HepG2 (cell line): ENCODE results near the gene IL22. TPM values are rescaled to one million over a fixed set of nuclear protein-coding genes. Genes with fewer than 3 reads are reported as not detected.

ENCODE experiments used
- ATAC-seq: fragments of 200-7000 bp; cut with Tn5 transposase; 3 replicates; pipeline ENCODE4 v1.9.1; 2020; ENCODE audit warnings: mild to moderate bottlenecking, moderate library complexity
- BruUV-seq: library from RNA; stranded (reverse); fragments of 400-500 nt; replicated peaks from 2 replicates; lab custom pipeline; 2021; lab: Mats Ljungman, UMichigan
- CTCF ChIA-PET: fragments of 300-600 bp; formaldehyde crosslinking; extraction: SDS; loops from one replicate; lab custom pipeline; 2021; ENCODE audit warnings: low total read pairs, inconsistent platforms, low intra/inter-chr PET ratio; lab: Yijun Ruan, JAX
- POLR2A ChIA-PET: fragments of 350-600 bp; sonication (Branson Sonifier 250); formaldehyde crosslinking; loops from one replicate; lab custom pipeline; 2020; ENCODE audit warnings: antibody characterized with exemption, inconsistent platforms; lab: Yijun Ruan, JAX
- DNase-seq: peaks from one replicate; pipeline ENCODE4 v3.0.0-alpha.2; 2015; ENCODE audit warnings: low spot score
- FAIRE-seq: peaks from 3 replicates; lab custom pipeline; 2011; peaks lifted over from hg19 to GRCh38; lab: Jason Lieb, UNC
- H2AFZ ChIP-seq: one replicate; pipeline ENCODE4 v1.6.1; 2011; ENCODE audit warnings: low read length, inconsistent platforms
- H3K27ac ChIP-seq: fragments of 300-600 bp; 3 replicates; pipeline ENCODE4 v1.8.0; 2011; ENCODE audit warnings: mixed run types, mild to moderate bottlenecking, mixed read lengths, low read length, inconsistent platforms; ENCODE audit not compliant: insufficient read depth; ENCODE audit errors: extremely low read length
- H3K27me3 ChIP-seq, 2 experiments: fragments of 200-600 bp in 1 of 2; 2 replicates in 1 of 2; 3 replicates in 1 of 2; pipeline versions ENCODE4 v1.6.0 to v1.8.0; 2011; ENCODE audit warnings: low read length in 2 of 2, mild to moderate bottlenecking in 2 of 2, moderate library complexity in 2 of 2, inconsistent platforms in 1 of 2; ENCODE audit not compliant: insufficient read depth in 2 of 2, control insufficient read depth in 1 of 2
- H3K36me3 ChIP-seq, 2 experiments: fragments of 200-600 bp in 1 of 2; replicated peaks in 1 of 2; 2 replicates in 1 of 2; 3 replicates in 1 of 2; pipeline versions ENCODE4 v1.5.1 to v1.8.0; 2011; ENCODE audit warnings: low read length in 2 of 2, inconsistent platforms in 1 of 2; ENCODE audit not compliant: insufficient read depth in 2 of 2, control insufficient read depth in 1 of 2
- H3K4me1 ChIP-seq: 2 replicates; pipeline ENCODE4 v1.5.1; 2012; ENCODE audit warnings: low read length, inconsistent platforms; ENCODE audit not compliant: insufficient read depth
- H3K4me2 ChIP-seq: 2 replicates; pipeline ENCODE4 v1.6.0; 2011; ENCODE audit warnings: low read depth, low read length, inconsistent platforms
- H3K4me3 ChIP-seq, 3 experiments: fragments of 200-600 bp in 1 of 3; sonication (generic), shearing (Covaris generic) in 1 of 3; replicated peaks in 1 of 3; 2 replicates each; pipeline ENCODE4 v1.5.1; 2011 to 2016; ENCODE audit warnings: low read length in 3 of 3, inconsistent platforms in 2 of 3, low read depth in 2 of 3, mild to moderate bottlenecking in 2 of 3, control low read depth in 1 of 3, mixed read lengths in 1 of 3; ENCODE audit not compliant: insufficient read depth in 1 of 3
- H3K79me2 ChIP-seq: one replicate; pipeline ENCODE4 v1.6.1; 2011; ENCODE audit warnings: low read length, inconsistent platforms; ENCODE audit not compliant: insufficient read depth
- H3K9ac ChIP-seq: 2 replicates; pipeline ENCODE4 v1.6.0; 2011; ENCODE audit warnings: mild to moderate bottlenecking, low read depth, low read length, inconsistent platforms; ENCODE audit not compliant: insufficient read depth
- H3K9me3 ChIP-seq: 2 replicates; pipeline ENCODE4 v1.5.1; 2012; ENCODE audit warnings: mild to moderate bottlenecking, low read length
- H4K20me1 ChIP-seq: 2 replicates; pipeline ENCODE4 v1.6.0; 2011; ENCODE audit warnings: inconsistent platforms, mild to moderate bottlenecking, low read length, moderate library complexity; ENCODE audit not compliant: insufficient read depth
- ATF1 ChIP-seq: IDR thresholded peaks from 2 replicates; pipeline ENCODE4 v1.6.1; 2016; ENCODE audit warnings: mild to moderate bottlenecking, control low read depth
- DPF2 ChIP-seq: sonication (generic); formaldehyde crosslinking; IDR thresholded peaks from 2 replicates; pipeline ENCODE4 v1.4.0; 2020; ENCODE audit warnings: mild to moderate bottlenecking, low read depth, missing genetic modification reagents, borderline replicate concordance
- ELF1 ChIP-seq: sonication (generic); formaldehyde crosslinking; IDR thresholded peaks from 2 replicates; pipeline ENCODE4 v1.4.0; 2020; ENCODE audit warnings: missing genetic modification reagents
- HOXA3 ChIP-seq: sonication (generic); formaldehyde crosslinking; IDR thresholded peaks from 2 replicates; pipeline ENCODE4 v1.5.0; 2020; ENCODE audit warnings: missing genetic modification reagents
- MEF2D ChIP-seq: sonication (generic); formaldehyde crosslinking; IDR thresholded peaks from 2 replicates; pipeline ENCODE4 v1.5.1; 2020; ENCODE audit warnings: mild to moderate bottlenecking, missing genetic modification reagents
- MTF2 ChIP-seq: sonication (generic); formaldehyde crosslinking; IDR thresholded peaks from 2 replicates; pipeline ENCODE4 v1.5.0; 2020; ENCODE audit warnings: missing genetic modification reagents, borderline replicate concordance
- MXI1 ChIP-seq: IDR thresholded peaks from 3 replicates; pipeline ENCODE4 v1.6.1; 2012; ENCODE audit warnings: low read depth, low read length, inconsistent platforms, borderline replicate concordance
- NFKB2 ChIP-seq: sonication (generic); formaldehyde crosslinking; IDR thresholded peaks from 2 replicates; pipeline ENCODE4 v1.4.0; 2020; ENCODE audit warnings: missing genetic modification reagents, borderline replicate concordance
- NPAS2 ChIP-seq: sonication (generic); formaldehyde crosslinking; IDR thresholded peaks from 2 replicates; pipeline ENCODE4 v1.8.0; 2022; ENCODE audit warnings: mild to moderate bottlenecking, missing genetic modification reagents, borderline replicate concordance
- NR2C2 ChIP-seq: sonication (generic); formaldehyde crosslinking; IDR thresholded peaks from 2 replicates; pipeline ENCODE4 v1.4.0; 2020; ENCODE audit warnings: missing genetic modification reagents, mild to moderate bottlenecking, moderate library complexity, borderline replicate concordance
- RFX1 ChIP-seq: fragments of 450-650 bp; IDR thresholded peaks from 2 replicates; pipeline ENCODE4 v1.6.1; 2017
- SALL2 ChIP-seq: sonication (generic); formaldehyde crosslinking; IDR thresholded peaks from 2 replicates; pipeline ENCODE4 v1.8.1; 2023; ENCODE audit warnings: mild to moderate bottlenecking, missing genetic modification reagents, inconsistent platforms
- SP140L ChIP-seq: sonication (generic); formaldehyde crosslinking; IDR thresholded peaks from 2 replicates; pipeline ENCODE4 v1.4.0; 2020; ENCODE audit warnings: missing genetic modification reagents, borderline replicate concordance
- SRSF4 ChIP-seq: fragments of 200-400 bp; formaldehyde crosslinking; IDR thresholded peaks from one replicate; pipeline ENCODE4 v1.6.1; 2018; ENCODE audit warnings: mild to moderate bottlenecking, low read depth, low read length, moderate library complexity; ENCODE audit not compliant: poor library complexity, severe bottlenecking
- ZFP37 ChIP-seq: sonication (generic); formaldehyde crosslinking; IDR thresholded peaks from 2 replicates; pipeline ENCODE4 v1.4.0; 2020; ENCODE audit warnings: missing genetic modification reagents, borderline replicate concordance
- ZNF207 ChIP-seq: fragments of 450-650 bp; IDR thresholded peaks from 2 replicates; pipeline ENCODE4 v1.6.1; 2016; ENCODE audit warnings: antibody characterized with exemption, borderline replicate concordance
- ZNF556 ChIP-seq: sonication (generic); formaldehyde crosslinking; IDR thresholded peaks from 2 replicates; pipeline ENCODE4 v1.4.0; 2020; ENCODE audit warnings: mild to moderate bottlenecking, missing genetic modification reagents, borderline replicate concordance
- ZNF569 ChIP-seq: sonication (generic); formaldehyde crosslinking; IDR thresholded peaks from 2 replicates; pipeline ENCODE4 v1.5.0; 2020; ENCODE audit warnings: mild to moderate bottlenecking, missing genetic modification reagents, moderate library complexity, borderline replicate concordance
- ZNF878 ChIP-seq: sonication (generic); formaldehyde crosslinking; IDR thresholded peaks from 2 replicates; pipeline ENCODE4 v1.8.1; 2023; ENCODE audit warnings: mild to moderate bottlenecking, missing genetic modification reagents, moderate library complexity
- in situ Hi-C: cut with HindIII; loops from 2 replicates; pipeline ENCODE4 v1.10.0; 2017; ENCODE audit warnings: low pct_unique_long_range_greater_than_20kb; ENCODE audit not compliant: extremely low pct_ligation_motif_present
- intact Hi-C: fragments of 100-400 bp; cut with micrococcal nuclease; formaldehyde crosslinking; loops from one replicate; pipeline ENCODE4 v1.10.0; 2022; ENCODE audit not compliant: unreplicated experiment
- polyA plus RNA-seq, 8 experiments: library from polyadenylated mRNA; depleted of rRNA in 3 of 8; stranded (reverse) in 7 of 8; unstranded in 1 of 8; fragments of >200 nt; fragmentation: Illumina TruSeq in 4 of 8; extraction: Trizol in 4 of 8; gene quantifications; 2 replicates each; pipeline versions ENCODE4 v1.2.1 to v1.2.3, GENCODE V29; 2011 to 2016; ENCODE audit warnings: low read depth in 4 of 8, missing spikeins in 1 of 8, mixed read lengths in 1 of 8; ENCODE audit not compliant: insufficient read depth in 1 of 8
- total RNA-seq, 5 experiments: library from RNA; depleted of rRNA; stranded (reverse); fragments of >200 nt; fragmentation: Illumina TruSeq; extraction: Trizol; gene quantifications; 2 replicates each; pipeline ENCODE4 v1.2.3, GENCODE V29; 2016; ENCODE audit warnings: low read depth in 1 of 5
- TF ChIP-seq, protein P1 (sequence below): sonication (generic); formaldehyde crosslinking; IDR thresholded peaks from 2 replicates; pipeline ENCODE4 v1.4.0; 2020; ENCODE audit warnings: missing genetic modification reagents, mild to moderate bottlenecking, borderline replicate concordance
- TF ChIP-seq, protein P2 (sequence below): sonication (generic); formaldehyde crosslinking; IDR thresholded peaks from 2 replicates; pipeline ENCODE4 v1.4.0; 2020; ENCODE audit warnings: mild to moderate bottlenecking, low read depth, missing genetic modification reagents
- TF ChIP-seq, protein P3 (sequence below), 2 experiments: sonication (generic) in 1 of 2; formaldehyde crosslinking in 1 of 2; IDR thresholded peaks; 2 replicates each; pipeline versions ENCODE4 v1.5.1 to v1.6.1; 2011 to 2020; ENCODE audit warnings: borderline replicate concordance in 1 of 2, low read depth in 1 of 2, low read length in 1 of 2, mild to moderate bottlenecking in 1 of 2, missing genetic modification reagents in 1 of 2, moderate library complexity in 1 of 2

IL22 gene
- total and polyA plus RNA-seq, 2 of the 13 experiments (the other 11 are each of a cell fraction or from before 2014, with no cell fraction given) = not detected

DNA sequence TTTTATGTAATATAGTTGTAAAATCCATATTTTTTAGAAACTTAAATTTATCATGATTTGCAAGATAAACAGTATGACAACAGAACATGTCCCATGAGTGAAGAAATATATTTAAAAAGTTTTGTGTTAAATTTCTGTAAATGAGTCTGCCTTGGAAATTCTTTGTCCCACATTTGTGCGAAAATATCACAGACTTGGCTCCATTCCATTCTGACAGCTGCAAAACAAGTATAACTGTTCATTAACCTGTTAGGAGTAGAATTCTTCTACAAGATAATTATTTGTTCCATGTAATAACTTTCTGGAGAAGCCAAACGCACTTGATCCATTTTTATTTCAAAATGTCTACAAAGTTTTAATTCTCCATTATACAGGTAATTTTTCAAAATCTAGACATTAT is 40.8 kb upstream of the IL22 start (continued):
- TF ChIP-seq ZNF878 (CRISPR knock-in tag) = no peak
- no peak for TF ChIP-seq SP140L (CRISPR knock-in tag)
- TF ChIP-seq ZNF207 = no peak
- no peak for TF ChIP-seq RFX1
- TF ChIP-seq ZNF556 (CRISPR knock-in tag) = no peak
- TF ChIP-seq ZFP37 (CRISPR knock-in tag) = no peak
- TF ChIP-seq, protein P1, sequence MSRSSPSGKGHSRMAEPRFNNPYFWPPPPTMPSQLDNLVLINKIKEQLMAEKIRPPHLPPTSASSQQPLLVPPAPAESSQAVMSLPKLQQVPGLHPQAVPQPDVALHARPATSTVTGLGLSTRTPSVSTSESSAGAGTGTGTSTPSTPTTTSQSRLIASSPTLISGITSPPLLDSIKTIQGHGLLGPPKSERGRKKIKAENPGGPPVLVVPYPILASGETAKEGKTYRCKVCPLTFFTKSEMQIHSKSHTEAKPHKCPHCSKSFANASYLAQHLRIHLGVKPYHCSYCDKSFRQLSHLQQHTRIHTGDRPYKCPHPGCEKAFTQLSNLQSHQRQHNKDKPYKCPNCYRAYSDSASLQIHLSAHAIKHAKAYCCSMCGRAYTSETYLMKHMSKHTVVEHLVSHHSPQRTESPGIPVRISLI = no peak
- no peak for TF ChIP-seq MTF2 (CRISPR knock-in tag)
- TF ChIP-seq ELF1 = no peak
- no peak for TF ChIP-seq NFKB2
- no peak for TF ChIP-seq SRSF4
- TF ChIP-seq ZNF569 (CRISPR knock-in tag) = no peak
- no peak for TF ChIP-seq ATF1
- no peak for TF ChIP-seq MEF2D (CRISPR knock-in tag)

DNA sequence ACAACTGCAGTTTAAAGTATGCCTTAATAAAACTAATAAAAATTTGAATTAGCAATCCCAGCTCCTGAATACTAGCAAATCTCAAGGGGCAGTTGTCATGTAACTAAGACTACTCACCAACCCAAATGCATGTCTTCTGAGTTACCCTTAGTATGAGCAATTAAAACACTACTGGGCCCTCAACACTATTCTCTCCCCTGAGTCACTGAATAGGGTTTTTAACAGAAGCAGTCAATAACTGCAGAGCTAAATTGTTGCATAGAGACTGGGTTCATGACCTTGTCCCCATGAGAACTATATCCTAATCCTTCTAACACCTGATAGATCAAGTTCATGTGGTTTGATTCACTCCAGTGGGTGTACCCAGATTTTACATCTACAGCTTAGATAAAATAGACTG is 39.9 kb upstream of the IL22 start:
- CTCF ChIA-PET = no interaction called here
- POLR2A ChIA-PET = no interaction called here
- H3K27me3 ChIP-seq = no peaks in the 10 kb centered on the region
- ATAC-seq = no peak
- no peaks in the 10 kb centered on the region for H3K4me1 ChIP-seq
- no peak overlapping the region for H3K27ac ChIP-seq
- H3K9ac ChIP-seq = no peak overlapping the region
- no peak overlapping the region for H3K4me2 ChIP-seq
- in situ Hi-C loops (no loop called here), intact Hi-C loops (no loop called here)
- no peaks in the 10 kb centered on the region for H4K20me1 ChIP-seq
- FAIRE-seq = no peak
- BruUV-seq = no TSS peak
- no peaks in the 10 kb centered on the region for H3K79me2 ChIP-seq
- no peak overlapping the region for H3K4me3 ChIP-seq
- H3K9me3 ChIP-seq = no peaks in the 10 kb centered on the region
- no peak for DNase-seq
- no peak overlapping the region for H2AFZ ChIP-seq
- H3K36me3 ChIP-seq = no peaks in the 10 kb centered on the region; a peak in 1 of 5 replicates
- TF ChIP-seq DPF2 (CRISPR knock-in tag) = no peak
- TF ChIP-seq, protein P2, sequence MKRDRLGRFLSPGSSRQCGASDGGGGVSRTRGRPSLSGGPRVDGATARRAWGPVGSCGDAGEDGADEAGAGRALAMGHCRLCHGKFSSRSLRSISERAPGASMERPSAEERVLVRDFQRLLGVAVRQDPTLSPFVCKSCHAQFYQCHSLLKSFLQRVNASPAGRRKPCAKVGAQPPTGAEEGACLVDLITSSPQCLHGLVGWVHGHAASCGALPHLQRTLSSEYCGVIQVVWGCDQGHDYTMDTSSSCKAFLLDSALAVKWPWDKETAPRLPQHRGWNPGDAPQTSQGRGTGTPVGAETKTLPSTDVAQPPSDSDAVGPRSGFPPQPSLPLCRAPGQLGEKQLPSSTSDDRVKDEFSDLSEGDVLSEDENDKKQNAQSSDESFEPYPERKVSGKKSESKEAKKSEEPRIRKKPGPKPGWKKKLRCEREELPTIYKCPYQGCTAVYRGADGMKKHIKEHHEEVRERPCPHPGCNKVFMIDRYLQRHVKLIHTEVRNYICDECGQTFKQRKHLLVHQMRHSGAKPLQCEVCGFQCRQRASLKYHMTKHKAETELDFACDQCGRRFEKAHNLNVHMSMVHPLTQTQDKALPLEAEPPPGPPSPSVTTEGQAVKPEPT (CRISPR knock-in tag) = no peak
- TF ChIP-seq, protein P3, sequence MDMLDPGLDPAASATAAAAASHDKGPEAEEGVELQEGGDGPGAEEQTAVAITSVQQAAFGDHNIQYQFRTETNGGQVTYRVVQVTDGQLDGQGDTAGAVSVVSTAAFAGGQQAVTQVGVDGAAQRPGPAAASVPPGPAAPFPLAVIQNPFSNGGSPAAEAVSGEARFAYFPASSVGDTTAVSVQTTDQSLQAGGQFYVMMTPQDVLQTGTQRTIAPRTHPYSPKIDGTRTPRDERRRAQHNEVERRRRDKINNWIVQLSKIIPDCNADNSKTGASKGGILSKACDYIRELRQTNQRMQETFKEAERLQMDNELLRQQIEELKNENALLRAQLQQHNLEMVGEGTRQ (IDR thresholded peaks at IDR 0.05; ENCODE audit: low read depth, low read length) = no peak
- TF ChIP-seq, protein P3 (CRISPR knock-in tag; IDR thresholded peaks at IDR 0.05; ENCODE audit: borderline replicate concordance) = no peak
- no peak for TF ChIP-seq SALL2 (CRISPR knock-in tag)
- TF ChIP-seq NPAS2 (CRISPR knock-in tag) = no peak
- TF ChIP-seq NR2C2 = no peak
- TF ChIP-seq MXI1 = no peak
- no peak for TF ChIP-seq HOXA3
